ENCODE data around the gene FGF3.

FGF3 gene

GRCh38 chr11:69801513-69802335 lies 17.5 kb downstream of the FGF3 start:
- H3K27ac ChIP-seq: no peak overlapping the region
- peak; percentile 87 for TF ChIP-seq CTCF (conservative IDR thresholded peaks at IDR 0.05)

GRCh38 chr11:69800278-69800677 lies 18.9 kb downstream of the FGF3 start:
- no peak for TF ChIP-seq CTCF (conservative IDR thresholded peaks at IDR 0.05)
- no peak overlapping the region for H3K27ac ChIP-seq

GRCh38 chr11:69799582-69799981 lies 19.6 kb downstream of the FGF3 start:
- no peak for TF ChIP-seq CTCF (conservative IDR thresholded peaks at IDR 0.05)
- no peak overlapping the region for H3K27ac ChIP-seq

- no peak overlapping the region for H3K27ac ChIP-seq
- no peak for TF ChIP-seq CTCF (conservative IDR thresholded peaks at IDR 0.05)
Measured at GRCh38 chr11:69799097-69799496, 20.1 kb downstream of the FGF3 start.

- no peak for TF ChIP-seq CTCF (conservative IDR thresholded peaks at IDR 0.05)
- no peak overlapping the region for H3K27ac ChIP-seq
Measured at GRCh38 chr11:69797737-69798528, 21.3 kb downstream of the FGF3 start.

- H3K27ac ChIP-seq: no peak overlapping the region
- no peak for TF ChIP-seq CTCF (conservative IDR thresholded peaks at IDR 0.05)
Measured at GRCh38 chr11:69797156-69797555, 22.1 kb downstream of the FGF3 start.

- H3K27ac ChIP-seq: no peak overlapping the region
- no peak for TF ChIP-seq CTCF (conservative IDR thresholded peaks at IDR 0.05)
Measured at GRCh38 chr11:69796063-69796462, 23.2 kb downstream of the FGF3 start.
